ENCODE measurements around the gene STK39.

- TF ChIP-seq CTCF (IDR thresholded peaks at IDR 0.05 in 2 of 3, conservative IDR thresholded peaks at IDR 0.05 in 1 of 3; ENCODE audit: insufficient read depth in 2 of 3, low read depth in 1 of 3, low read length in 3 of 3): no peak
- no peak for TF ChIP-seq POLR2AphosphoS5 (IDR thresholded peaks at IDR 0.05; ENCODE audit: control insufficient read depth, insufficient read depth, low read depth, low read length)
- no peak for TF ChIP-seq POLR2H (tag; IDR thresholded peaks at IDR 0.05; ENCODE audit: low read depth)
- TF ChIP-seq SIN3B (IDR thresholded peaks at IDR 0.05; ENCODE audit: low read depth): no peak
- TF ChIP-seq KLF13 (tag; IDR thresholded peaks at IDR 0.05; ENCODE audit: borderline replicate concordance, low read depth): no peak
These were observed 260.4 kb downstream of the STK39 start for GRCh38 chr2:167987026-167987425.

All from K562 (cell line).